ENCODE data around the gene PNMA8B. TPM values are rescaled to one million over a fixed set of nuclear protein-coding genes. Genes with fewer than 3 reads are reported as not detected.

The PNMA8B gene
- total RNA-seq, 1 experiment from 2014 or later, result not detected

- H3K36me3 ChIP-seq (ENCODE audit: control insufficient read depth, insufficient read depth, low read length), result no peaks in the 10 kb centered on the region
- TF ChIP-seq REST (IDR thresholded peaks at IDR 0.05; ENCODE audit: insufficient read depth in 1 of 2, low read depth in 2 of 2, low read length in 1 of 2), result no peak
- TF ChIP-seq POLR2AphosphoS5 (IDR thresholded peaks at IDR 0.05; ENCODE audit: low read depth, low read length), result no peak
- TF ChIP-seq SIN3A (IDR thresholded peaks at IDR 0.05; ENCODE audit: borderline replicate concordance, insufficient read depth, low read depth, low read length), result no peak
- TF ChIP-seq, protein P1, sequence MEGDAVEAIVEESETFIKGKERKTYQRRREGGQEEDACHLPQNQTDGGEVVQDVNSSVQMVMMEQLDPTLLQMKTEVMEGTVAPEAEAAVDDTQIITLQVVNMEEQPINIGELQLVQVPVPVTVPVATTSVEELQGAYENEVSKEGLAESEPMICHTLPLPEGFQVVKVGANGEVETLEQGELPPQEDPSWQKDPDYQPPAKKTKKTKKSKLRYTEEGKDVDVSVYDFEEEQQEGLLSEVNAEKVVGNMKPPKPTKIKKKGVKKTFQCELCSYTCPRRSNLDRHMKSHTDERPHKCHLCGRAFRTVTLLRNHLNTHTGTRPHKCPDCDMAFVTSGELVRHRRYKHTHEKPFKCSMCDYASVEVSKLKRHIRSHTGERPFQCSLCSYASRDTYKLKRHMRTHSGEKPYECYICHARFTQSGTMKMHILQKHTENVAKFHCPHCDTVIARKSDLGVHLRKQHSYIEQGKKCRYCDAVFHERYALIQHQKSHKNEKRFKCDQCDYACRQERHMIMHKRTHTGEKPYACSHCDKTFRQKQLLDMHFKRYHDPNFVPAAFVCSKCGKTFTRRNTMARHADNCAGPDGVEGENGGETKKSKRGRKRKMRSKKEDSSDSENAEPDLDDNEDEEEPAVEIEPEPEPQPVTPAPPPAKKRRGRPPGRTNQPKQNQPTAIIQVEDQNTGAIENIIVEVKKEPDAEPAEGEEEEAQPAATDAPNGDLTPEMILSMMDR (IDR thresholded peaks at IDR 0.05), result no peak
- TF ChIP-seq TCF7L2 (IDR thresholded peaks at IDR 0.05; ENCODE audit: low read depth, low read length), result no peak
- no peak overlapping the region for H3K27ac ChIP-seq (ENCODE audit: low read length)
- DNase-seq (ENCODE audit: low read depth, low spot score) (no peak), ATAC-seq (no peak)
- POLR2A ChIA-PET, result no interaction called here
- no TSS peak for BruUV-seq (replicated peaks)
- H3K27me3 ChIP-seq (ENCODE audit: control insufficient read depth, insufficient read depth, low read length), result no peaks in the 10 kb centered on the region
- no peak overlapping the region for H3K4me3 ChIP-seq (ENCODE audit: low read depth in 2 of 2, low read length in 2 of 2)
- H3K9me3 ChIP-seq (ENCODE audit: control insufficient read depth, insufficient read depth, low read depth, low read length), result no peaks in the 10 kb centered on the region
- CTCF ChIA-PET, result no interaction called here
- in situ Hi-C loops (cut with HindIII; ENCODE audit: low pct_unique_long_range_greater_than_20kb, low sequenced_read_pairs), result no loop called here
- intact Hi-C loops (cut with micrococcal nuclease; ENCODE audit: unreplicated experiment), result no loop called here
- no peaks in the 10 kb centered on the region for H3K4me1 ChIP-seq (ENCODE audit: control insufficient read depth, insufficient read depth, low read length)
Measured at GRCh38 chr19:46494146-46494940, 1.3 kb downstream of the PNMA8B start.

GRCh38 chr19:46493236-46494145 is 2.2 kb downstream of the PNMA8B start:
- no TSS peak for BruUV-seq (replicated peaks)
- Histone ChIP-seq H3K27ac (ENCODE audit: low read length) (no peak overlapping the region), H3K9me3 (ENCODE audit: control insufficient read depth, insufficient read depth, low read depth, low read length) (no peaks in the 10 kb centered on the region), H3K4me3 (ENCODE audit: low read depth in 2 of 2, low read length in 2 of 2) (no peak overlapping the region), H3K4me1 (ENCODE audit: control insufficient read depth, insufficient read depth, low read length) (no peaks in the 10 kb centered on the region), H3K27me3 (ENCODE audit: control insufficient read depth, insufficient read depth, low read length) (no peaks in the 10 kb centered on the region), H3K36me3 (ENCODE audit: control insufficient read depth, insufficient read depth, low read length) (no peaks in the 10 kb centered on the region)
- ATAC-seq (no peak), DNase-seq (ENCODE audit: low read depth, low spot score) (no peak)
- CTCF ChIA-PET, result no interaction called here
- intact Hi-C loops (cut with micrococcal nuclease; ENCODE audit: unreplicated experiment) (no loop called here), in situ Hi-C loops (cut with HindIII; ENCODE audit: low pct_unique_long_range_greater_than_20kb, low sequenced_read_pairs) (no loop called here)
- POLR2A ChIA-PET, result no interaction called here
- TF ChIP-seq POLR2AphosphoS5 (IDR thresholded peaks at IDR 0.05; ENCODE audit: low read depth, low read length), result no peak
- no peak for TF ChIP-seq TCF7L2 (IDR thresholded peaks at IDR 0.05; ENCODE audit: low read depth, low read length)
- TF ChIP-seq, protein P1 (IDR thresholded peaks at IDR 0.05), result no peak
- TF ChIP-seq SIN3A (IDR thresholded peaks at IDR 0.05; ENCODE audit: borderline replicate concordance, insufficient read depth, low read depth, low read length), result no peak
- TF ChIP-seq REST (IDR thresholded peaks at IDR 0.05; ENCODE audit: insufficient read depth in 1 of 2, low read depth in 2 of 2, low read length in 1 of 2), result no peak

Data from Panc1 (cell line).